Uterus (tissue), 4 donors: ENCODE measurements around the gene EEF1AKMT2. TPM values are rescaled to one million over a fixed set of nuclear protein-coding genes. Genes with fewer than 3 reads are reported as not detected.

Experiments
- DNase-seq, 2 donors: peaks; one replicate each; pipeline ENCODE4 v3.0.0-alpha.2; 2019 to 2020
- H3K27ac ChIP-seq, 2 donors: fragments of 200-600 bp; sonication (generic); 1 replicate in 1 of 2; 2 replicates in 1 of 2; pipeline ENCODE4 v1.5.1; 2016 to 2018
- H3K27me3 ChIP-seq, 2 donors: fragments of 200-600 bp; sonication (generic); one replicate each; pipeline ENCODE4 v1.5.1; 2018 to 2019; ENCODE audit warnings: control low read depth in 1 of 2
- H3K36me3 ChIP-seq, 2 donors: fragments of 200-600 bp; sonication (generic); one replicate each; pipeline ENCODE4 v1.5.1; 2019; ENCODE audit warnings: control low read depth in 1 of 2
- H3K4me1 ChIP-seq, 2 donors: fragments of 200-600 bp; sonication (generic); one replicate each; pipeline ENCODE4 v1.5.1; 2018 to 2019; ENCODE audit warnings: control low read depth in 1 of 2
- H3K4me3 ChIP-seq, 2 donors: fragments of 200-600 bp; sonication (generic); 1 replicate in 1 of 2; 2 replicates in 1 of 2; pipeline ENCODE4 v1.5.1; 2018 to 2019; ENCODE audit warnings: mild to moderate bottlenecking in 1 of 2
- H3K9me3 ChIP-seq, 2 donors: fragments of 200-600 bp; sonication (generic); one replicate each; pipeline ENCODE4 v1.5.1; 2019; ENCODE audit warnings: control low read depth in 1 of 2
- CTCF ChIP-seq, 4 experiments: fragments of 200-600 bp in 2 of 4; fragments of 450-650 bp in 2 of 4; sonication (generic) in 2 of 4; IDR thresholded peaks; one replicate each; pipeline ENCODE4 v1.5.1; 2016 to 2019; ENCODE audit warnings: antibody characterized with exemption in 4 of 4, mild to moderate bottlenecking in 2 of 4, moderate library complexity in 1 of 4
- POLR2A ChIP-seq, 2 donors: fragments of 450-650 bp; IDR thresholded peaks; one replicate each; pipeline ENCODE4 v1.6.1; 2016; ENCODE audit warnings: antibody characterized with exemption in 2 of 2, mild to moderate bottlenecking in 1 of 2, moderate library complexity in 1 of 2
- intact Hi-C: fragments of 100-400 bp; cut with DNase I; formaldehyde crosslinking; loops from one replicate; pipeline ENCODE4 v1.15.1; 2023; ENCODE audit warnings: low total_unique reads
- total RNA-seq, 4 donors: library from RNA; depleted of rRNA in 3 of 4; stranded (reverse); fragments of >200 nt in 3 of 4; gene quantifications; one replicate each; pipeline versions ENCODE4 v1.1.0 to v1.2.4, GENCODE V29; 2014 to 2023
- donor health status: DM: yes; HTN: yes; CAD: no.

Gene EEF1AKMT2
- total RNA-seq, 4 donors from 2014 or later = 17.9 to 60.6 (median 40.7) TPM

- H3K4me1 ChIP-seq = no peaks in the 10 kb centered on the region
- TF ChIP-seq CTCF (IDR thresholded peaks at IDR 0.05) (no peak), POLR2A (IDR thresholded peaks at IDR 0.05) (no peak)
- H3K4me3 ChIP-seq = no peak overlapping the region
- intact Hi-C loops = no loop called here
- no peak for DNase-seq
- H3K27me3 ChIP-seq = no peaks in the 10 kb centered on the region
- H3K27ac ChIP-seq = peak overlapping the region in 1 of 2 donors; percentile 10
- H3K36me3 ChIP-seq = no peaks in the 10 kb centered on the region
- no peaks in the 10 kb centered on the region for H3K9me3 ChIP-seq
Measured at GRCh38 chr10:124756156-124756903, 35.4 kb downstream of the EEF1AKMT2 start.

GRCh38 chr10:124755581-124755980 lies 36.1 kb downstream of the EEF1AKMT2 start:
- Histone ChIP-seq H3K27ac (no peak overlapping the region), H3K36me3 (no peaks in the 10 kb centered on the region), H3K9me3 (no peaks in the 10 kb centered on the region), H3K4me1 (no peaks in the 10 kb centered on the region), H3K4me3 (no peak overlapping the region), H3K27me3 (no peaks in the 10 kb centered on the region)
- TF ChIP-seq POLR2A (IDR thresholded peaks at IDR 0.05) (no peak), CTCF (IDR thresholded peaks at IDR 0.05) (no peak)
- intact Hi-C loops = no loop called here
- no peak for DNase-seq

GRCh38 chr10:124754227-124754626 lies 37.5 kb downstream of the EEF1AKMT2 start:
- H3K27ac ChIP-seq = no peak overlapping the region
- DNase-seq = no peak
- H3K4me1 ChIP-seq = no peaks in the 10 kb centered on the region
- no peaks in the 10 kb centered on the region for H3K9me3 ChIP-seq
- no peaks in the 10 kb centered on the region for H3K27me3 ChIP-seq
- H3K36me3 ChIP-seq = no peaks in the 10 kb centered on the region
- TF ChIP-seq CTCF (IDR thresholded peaks at IDR 0.05) (no peak), POLR2A (IDR thresholded peaks at IDR 0.05) (no peak)
- intact Hi-C loops = no loop called here
- H3K4me3 ChIP-seq = no peak overlapping the region

- H3K4me3 ChIP-seq = no peak overlapping the region
- TF ChIP-seq POLR2A (IDR thresholded peaks at IDR 0.05) (no peak), CTCF (IDR thresholded peaks at IDR 0.05) (no peak)
- no peaks in the 10 kb centered on the region for H3K9me3 ChIP-seq
- no peak overlapping the region for H3K27ac ChIP-seq
- H3K4me1 ChIP-seq = no peaks in the 10 kb centered on the region
- H3K27me3 ChIP-seq = no peaks in the 10 kb centered on the region
- intact Hi-C loops = no loop called here
- no peak for DNase-seq
- no peaks in the 10 kb centered on the region for H3K36me3 ChIP-seq
Measured at GRCh38 chr10:124748953-124749645, 42.6 kb downstream of the EEF1AKMT2 start.

GRCh38 chr10:124748166-124748565 lies 43.5 kb downstream of the EEF1AKMT2 start:
- no peaks in the 10 kb centered on the region for H3K9me3 ChIP-seq
- no peak overlapping the region for H3K4me3 ChIP-seq
- TF ChIP-seq CTCF (IDR thresholded peaks at IDR 0.05) (no peak), POLR2A (IDR thresholded peaks at IDR 0.05) (no peak)
- intact Hi-C loops = no loop called here
- H3K4me1 ChIP-seq = no peaks in the 10 kb centered on the region
- H3K36me3 ChIP-seq = no peaks in the 10 kb centered on the region
- H3K27me3 ChIP-seq = no peaks in the 10 kb centered on the region
- DNase-seq = no peak
- no peak overlapping the region for H3K27ac ChIP-seq
